ENCODE measurements around the gene CEACAM6.

GRCh38 chr19:41707502-41707812 is 47.9 kb upstream of the CEACAM6 start:
- TF ChIP-seq POLR2A (IDR thresholded peaks at IDR 0.05; ENCODE audit: low read depth, low read length), result no peak
- no peak for TF ChIP-seq TAF1 (IDR thresholded peaks at IDR 0.05; ENCODE audit: borderline replicate concordance, low read depth, low read length)

Data from GM12892 (cell line).